Ascending aorta (tissue), 2 donors: ENCODE data around the gene PGP. TPM values are rescaled to one million over a fixed set of nuclear protein-coding genes. Genes with fewer than 3 reads are reported as not detected.

Experiments
- DNase-seq, 2 donors: peaks; one replicate each; pipeline ENCODE4 v3.0.0-alpha.2; 2019; ENCODE audit warnings: low spot score in 2 of 2
- H3K27ac ChIP-seq, 2 donors: fragments of 200-600 bp; sonication (generic); one replicate each; pipeline ENCODE4 v1.5.1; 2016 to 2017; ENCODE audit warnings: mild to moderate bottlenecking in 1 of 2
- H3K27me3 ChIP-seq: fragments of 200-600 bp; sonication (generic); one replicate; pipeline ENCODE4 v1.5.1; 2017
- H3K36me3 ChIP-seq, 2 donors: fragments of 200-600 bp; sonication (generic); one replicate each; pipeline ENCODE4 v1.5.1; 2016
- H3K4me1 ChIP-seq, 2 donors: fragments of 200-600 bp; sonication (generic); one replicate each; pipeline ENCODE4 v1.5.1; 2016 to 2017; ENCODE audit warnings: mild to moderate bottlenecking in 1 of 2
- H3K4me3 ChIP-seq, 2 donors: fragments of 200-600 bp; sonication (generic); one replicate each; pipeline ENCODE4 v1.5.1; 2016 to 2017; ENCODE audit warnings: mild to moderate bottlenecking in 1 of 2
- H3K9me3 ChIP-seq, 2 donors: fragments of 200-600 bp; sonication (generic); one replicate each; pipeline ENCODE4 v1.5.1; 2016
- intact Hi-C: fragments of 100-400 bp; cut with DNase I; formaldehyde crosslinking; loops from one replicate; pipeline ENCODE4 v1.15.1; 2023
- total RNA-seq: library from RNA; depleted of rRNA; stranded (reverse); fragments of >200 nt; gene quantifications from one replicate; pipeline ENCODE4 v1.1.0, GENCODE V29; 2016
- TF ChIP-seq, protein P1 (sequence below), 3 experiments: fragments of 200-600 bp in 2 of 3; fragments of 450-650 bp in 1 of 3; sonication (generic) in 2 of 3; IDR thresholded peaks; one replicate each; pipeline ENCODE4 v1.5.1; 2016 to 2019; ENCODE audit warnings: antibody characterized with exemption in 3 of 3, mild to moderate bottlenecking in 1 of 3, moderate library complexity in 1 of 3

The PGP gene
- total RNA-seq, 1 donor from 2014 or later = 21.5 TPM

DNA sequence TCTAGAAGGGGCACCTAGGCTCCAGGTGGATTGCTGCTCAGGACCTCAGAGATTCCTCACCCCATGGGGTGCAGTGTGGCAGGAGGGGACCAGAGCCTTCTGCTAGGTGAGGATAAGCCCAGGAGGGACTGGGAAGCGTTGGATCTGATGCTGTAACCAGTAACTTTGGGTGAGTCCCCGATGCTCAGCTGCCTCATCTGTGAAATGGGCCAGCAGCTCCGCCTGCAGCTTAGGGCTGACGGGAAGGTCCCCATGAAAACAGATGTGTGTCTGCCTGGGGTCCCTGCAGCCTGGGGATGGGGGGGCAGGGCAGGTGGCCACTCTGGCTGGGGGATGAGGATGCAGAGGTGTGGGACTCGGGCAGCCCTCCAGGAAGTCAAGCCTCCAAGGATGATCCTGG is 15.5 kb downstream of the PGP start:
- no peak overlapping the region for H3K4me3 ChIP-seq
- intact Hi-C loops = no loop called here
- no peak overlapping the region for H3K27ac ChIP-seq
- no peak for DNase-seq
- peaks cover 23% of the 10 kb centered on the region for H3K27me3 ChIP-seq
- TF ChIP-seq, protein P1, sequence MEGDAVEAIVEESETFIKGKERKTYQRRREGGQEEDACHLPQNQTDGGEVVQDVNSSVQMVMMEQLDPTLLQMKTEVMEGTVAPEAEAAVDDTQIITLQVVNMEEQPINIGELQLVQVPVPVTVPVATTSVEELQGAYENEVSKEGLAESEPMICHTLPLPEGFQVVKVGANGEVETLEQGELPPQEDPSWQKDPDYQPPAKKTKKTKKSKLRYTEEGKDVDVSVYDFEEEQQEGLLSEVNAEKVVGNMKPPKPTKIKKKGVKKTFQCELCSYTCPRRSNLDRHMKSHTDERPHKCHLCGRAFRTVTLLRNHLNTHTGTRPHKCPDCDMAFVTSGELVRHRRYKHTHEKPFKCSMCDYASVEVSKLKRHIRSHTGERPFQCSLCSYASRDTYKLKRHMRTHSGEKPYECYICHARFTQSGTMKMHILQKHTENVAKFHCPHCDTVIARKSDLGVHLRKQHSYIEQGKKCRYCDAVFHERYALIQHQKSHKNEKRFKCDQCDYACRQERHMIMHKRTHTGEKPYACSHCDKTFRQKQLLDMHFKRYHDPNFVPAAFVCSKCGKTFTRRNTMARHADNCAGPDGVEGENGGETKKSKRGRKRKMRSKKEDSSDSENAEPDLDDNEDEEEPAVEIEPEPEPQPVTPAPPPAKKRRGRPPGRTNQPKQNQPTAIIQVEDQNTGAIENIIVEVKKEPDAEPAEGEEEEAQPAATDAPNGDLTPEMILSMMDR (IDR thresholded peaks at IDR 0.05) = no peak
- H3K9me3 ChIP-seq = no peaks in the 10 kb centered on the region
- no peaks in the 10 kb centered on the region for H3K36me3 ChIP-seq
- peaks cover 5 to 11% of the 10 kb centered on the region in 2 donors for H3K4me1 ChIP-seq

DNA sequence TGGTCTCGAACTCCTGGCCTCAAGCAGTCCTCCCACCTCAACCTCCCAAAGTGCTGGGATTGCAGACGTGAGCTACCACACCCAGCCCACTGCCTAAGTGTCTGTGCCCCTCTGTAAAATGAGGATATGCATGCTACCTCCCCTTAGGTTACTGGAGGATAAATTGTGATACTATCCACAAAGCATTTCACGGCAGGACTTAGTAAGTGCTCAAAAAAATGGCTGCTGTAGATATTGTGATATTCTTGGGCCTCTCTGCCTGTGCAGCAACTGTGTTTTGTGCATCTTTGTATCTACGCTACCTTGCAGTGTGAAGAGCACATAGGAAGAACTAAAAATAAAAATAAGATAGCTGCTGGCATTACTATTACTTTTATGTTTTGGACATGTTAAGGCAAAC is 16.4 kb downstream of the PGP start:
- Histone ChIP-seq H3K27me3 (peaks cover 23% of the 10 kb centered on the region), H3K27ac (no peak overlapping the region), H3K4me1 (peaks cover 5 to 11% of the 10 kb centered on the region in 2 donors), H3K36me3 (no peaks in the 10 kb centered on the region), H3K4me3 (no peak overlapping the region), H3K9me3 (no peaks in the 10 kb centered on the region)
- intact Hi-C loops = no loop called here
- TF ChIP-seq, protein P1 (IDR thresholded peaks at IDR 0.05) = no peak
- DNase-seq = no peak

- Histone ChIP-seq H3K9me3 (no peaks in the 10 kb centered on the region), H3K4me1 (peaks cover 5 to 11% of the 10 kb centered on the region in 2 donors), H3K27ac (no peak overlapping the region), H3K27me3 (peaks cover 23% of the 10 kb centered on the region), H3K4me3 (no peak overlapping the region), H3K36me3 (no peaks in the 10 kb centered on the region)
- intact Hi-C loops = no loop called here
- DNase-seq = no peak
- TF ChIP-seq, protein P1 (IDR thresholded peaks at IDR 0.05) = no peak
Observed at GRCh38 chr16:2197765-2198164, 16.9 kb downstream of the PGP start.

GRCh38 chr16:2196981-2197511 is 17.6 kb downstream of the PGP start:
- Histone ChIP-seq H3K4me1 (peaks cover 5 to 11% of the 10 kb centered on the region in 2 donors), H3K27ac (no peak overlapping the region), H3K9me3 (no peaks in the 10 kb centered on the region), H3K36me3 (no peaks in the 10 kb centered on the region), H3K4me3 (peak overlapping the region in 1 of 2 donors; percentile 52), H3K27me3 (peaks cover 23% of the 10 kb centered on the region)
- DNase-seq = no peak
- intact Hi-C loops = no loop called here
- TF ChIP-seq, protein P1 (IDR thresholded peaks at IDR 0.05) = no peak

- DNase-seq = no peak
- intact Hi-C loops = no loop called here
- Histone ChIP-seq H3K27me3 (peaks cover 23% of the 10 kb centered on the region), H3K36me3 (no peaks in the 10 kb centered on the region), H3K9me3 (no peaks in the 10 kb centered on the region), H3K27ac (no peak within 1 kb of the TSS), H3K4me1 (peaks cover 5 to 11% of the 10 kb centered on the region in 2 donors), H3K4me3 (peak within 1 kb of the TSS; percentile 57 to 66)
- TF ChIP-seq, protein P1 (IDR thresholded peaks at IDR 0.05) = no peak
Observed at GRCh38 chr16:2196162-2196980, 18.3 kb downstream of the PGP start, which contains the start of gene CASKIN1. Gene CASKIN1, minus strand, starts transcription at chr16:2196605. Its CDS starts 173 bp downstream, at chr16:2196432.
